Retina (tissue), 1 donor: Measurements from ENCODE around the gene PCSK1.
"Not testable (repeated sequence)": the region's sequence is repeated elsewhere in the genome, so short reads cannot be mapped to it uniquely, and the experiment has no call there.

Experiments
- DNase-seq: peaks from one replicate; pipeline ENCODE4 v3.0.0-alpha.2; 2016

The PCSK1 gene

DNA sequence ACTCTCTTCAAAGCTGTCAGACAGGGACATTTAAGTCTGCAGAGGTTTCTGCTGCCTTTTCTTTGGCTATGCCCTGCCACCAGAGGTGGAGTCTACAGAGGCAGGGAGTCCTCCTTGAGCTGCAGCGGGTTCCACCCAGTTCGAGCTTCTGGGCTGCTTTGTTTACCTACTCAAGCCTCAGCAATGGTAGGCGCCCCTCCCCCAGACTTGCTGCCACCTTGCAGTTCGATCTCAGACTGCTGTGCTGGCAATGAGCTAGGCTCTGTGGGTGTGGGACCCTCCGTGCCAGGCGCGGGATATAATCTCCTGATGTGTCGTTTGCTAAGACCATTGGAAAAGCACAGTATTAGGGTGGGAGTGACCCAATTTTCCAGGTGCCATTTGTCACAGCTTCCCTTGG is 65.7 kb downstream of the PCSK1 start:
- not testable (repeated sequence) for DNase-seq

DNA sequence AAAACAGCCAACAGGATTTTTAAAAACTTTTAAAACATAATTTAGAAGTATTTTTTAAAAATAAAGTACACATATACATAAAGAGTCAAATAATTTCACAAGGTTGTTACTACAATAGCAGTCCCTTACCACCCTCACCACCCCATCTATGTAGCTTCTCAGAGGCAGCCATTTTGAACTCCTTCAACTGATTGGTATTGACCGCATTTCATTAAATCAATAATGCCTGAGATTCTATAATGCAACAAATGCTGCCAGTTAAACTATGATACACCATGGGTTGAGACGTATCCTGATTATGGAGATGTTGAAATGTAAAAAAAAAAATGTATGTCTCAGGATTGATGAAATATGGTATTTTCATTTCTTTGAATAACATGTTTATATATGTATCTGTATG is 78.8 kb downstream of the PCSK1 start:
- DNase-seq: no peak

DNA sequence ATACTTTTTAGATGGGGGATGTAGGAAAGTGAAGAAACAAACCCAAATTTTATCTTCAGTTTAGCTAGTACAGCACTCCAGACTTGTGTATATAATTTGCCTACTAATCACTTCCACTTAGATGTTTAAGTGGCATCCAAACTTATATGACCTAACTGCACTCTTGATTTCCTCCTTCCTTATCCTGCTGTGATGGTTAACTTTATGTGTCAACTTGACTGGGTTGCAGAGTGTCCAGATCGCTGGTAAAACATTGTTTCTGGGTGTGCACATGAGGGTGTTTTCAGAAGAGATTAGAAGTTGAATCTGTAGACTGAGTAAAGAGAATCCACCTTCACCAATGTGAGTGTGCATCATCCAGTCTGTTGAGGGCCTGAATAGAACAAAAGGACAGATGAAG is 79.8 kb downstream of the PCSK1 start:
- no peak for DNase-seq

DNA sequence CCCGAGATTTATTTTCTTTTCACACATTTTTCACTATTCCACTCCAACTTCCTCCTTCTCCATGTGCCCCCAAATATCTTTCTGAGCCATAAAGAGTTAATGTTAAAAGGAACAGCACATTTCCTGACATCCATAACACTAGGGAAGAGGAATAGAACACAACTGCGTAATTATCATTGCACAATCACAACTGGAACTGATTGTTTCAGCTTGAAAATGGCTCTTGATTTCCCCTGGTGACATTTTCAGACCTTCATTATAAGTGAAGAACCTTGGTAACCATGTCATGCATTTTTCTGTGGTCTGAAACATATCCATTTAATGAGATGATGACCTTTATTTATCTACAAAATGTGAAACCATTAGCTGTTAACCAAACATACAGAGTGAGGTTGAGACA is 82.4 kb downstream of the PCSK1 start:
- no peak for DNase-seq

DNA sequence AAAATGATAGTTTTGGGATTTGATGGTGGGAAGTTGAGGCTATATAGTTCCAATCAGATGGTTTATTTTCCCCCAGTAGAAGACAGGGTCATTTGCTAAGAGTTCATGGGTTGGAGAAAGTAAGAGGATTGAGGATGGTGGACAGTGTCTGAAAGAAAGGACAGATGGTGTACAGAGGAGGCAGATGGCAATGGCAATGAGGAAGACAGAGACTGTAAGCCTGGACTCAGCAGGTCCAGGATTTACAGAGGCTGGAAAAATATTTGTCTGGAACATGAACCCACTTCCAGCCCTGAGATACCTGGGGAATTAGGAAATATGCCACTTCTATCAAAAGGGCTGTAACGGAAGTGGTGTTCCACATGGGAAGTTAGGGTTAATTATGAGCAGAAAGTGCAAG is 84.5 kb downstream of the PCSK1 start:
- no peak for DNase-seq

DNA sequence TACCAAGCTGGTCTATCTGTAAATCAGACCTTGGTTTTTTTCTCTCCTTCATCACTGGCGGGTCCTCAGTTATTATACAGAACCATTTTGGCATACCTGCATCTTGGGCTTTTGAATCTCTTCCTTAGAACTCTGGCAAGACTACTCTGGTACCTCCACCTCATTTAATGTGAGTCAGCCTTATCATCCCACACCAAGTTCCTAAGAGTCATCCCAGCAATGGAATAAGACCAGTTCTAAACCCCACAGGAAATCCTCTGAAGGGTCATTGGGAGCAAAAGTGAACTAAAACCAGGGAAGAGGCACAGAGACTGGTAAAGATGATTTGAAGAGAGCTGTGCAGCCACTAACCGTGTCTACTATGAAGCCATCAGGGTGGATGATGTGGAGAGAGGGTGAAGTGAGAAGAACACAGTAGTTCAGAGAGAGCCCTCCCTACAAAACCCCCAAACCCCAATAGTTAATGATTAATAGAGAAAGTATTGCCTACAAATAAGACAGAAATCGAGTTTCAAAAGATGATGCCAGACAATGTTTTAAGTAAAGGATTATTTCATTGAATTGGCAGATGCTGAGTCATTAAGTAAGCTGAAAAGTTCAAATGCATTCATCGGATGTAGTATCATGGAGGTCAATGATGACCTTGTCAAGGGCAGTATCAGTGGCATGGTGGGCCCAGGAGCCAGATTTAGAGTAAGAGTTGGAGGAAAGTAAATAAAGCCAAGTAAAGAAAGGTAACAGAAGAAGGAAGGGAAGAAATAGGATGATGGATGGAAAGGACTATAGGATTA is 85.4 kb downstream of the PCSK1 start:
- DNase-seq: no peak

DNA sequence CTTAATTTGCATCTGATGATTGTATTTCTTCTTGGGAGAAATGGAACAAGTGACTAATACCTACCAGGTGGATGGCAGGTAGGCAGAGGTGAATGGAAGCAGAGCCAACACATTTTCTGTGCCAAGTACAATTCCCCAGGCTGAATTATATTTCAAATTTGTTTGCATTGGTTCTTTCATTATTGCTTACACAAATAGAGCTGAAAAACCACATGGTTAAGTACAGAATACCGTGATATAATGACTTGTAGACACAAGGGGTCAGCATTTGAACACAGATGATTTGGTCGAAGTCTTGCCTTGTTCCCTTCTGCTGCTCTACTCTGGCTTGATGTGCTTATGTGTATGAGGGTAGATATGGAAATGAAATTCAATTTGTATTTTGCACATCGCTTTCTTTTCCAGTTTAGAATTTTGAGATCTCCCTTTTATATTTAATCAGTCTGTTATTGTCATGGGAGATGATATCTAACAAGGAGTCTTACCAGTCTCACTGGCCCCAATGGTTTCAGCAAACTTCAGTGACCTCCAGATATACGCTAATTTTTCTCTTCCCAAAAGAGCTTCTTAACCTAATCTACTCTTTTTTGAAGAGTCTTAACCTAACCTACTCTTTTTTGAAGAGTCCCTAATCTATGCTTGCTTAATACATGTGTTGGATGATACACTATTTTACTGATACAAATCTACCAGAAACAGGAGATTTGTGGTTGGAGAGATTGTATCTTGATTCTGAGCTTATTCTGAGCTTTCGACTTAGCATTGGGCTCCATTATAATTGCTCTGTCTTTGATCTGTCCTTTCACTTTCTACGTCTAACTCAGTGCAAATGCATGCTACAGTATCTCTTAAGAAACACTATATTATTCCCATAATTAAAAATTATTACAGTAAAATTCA is 88.1 kb downstream of the PCSK1 start:
- DNase-seq: no peak

DNA sequence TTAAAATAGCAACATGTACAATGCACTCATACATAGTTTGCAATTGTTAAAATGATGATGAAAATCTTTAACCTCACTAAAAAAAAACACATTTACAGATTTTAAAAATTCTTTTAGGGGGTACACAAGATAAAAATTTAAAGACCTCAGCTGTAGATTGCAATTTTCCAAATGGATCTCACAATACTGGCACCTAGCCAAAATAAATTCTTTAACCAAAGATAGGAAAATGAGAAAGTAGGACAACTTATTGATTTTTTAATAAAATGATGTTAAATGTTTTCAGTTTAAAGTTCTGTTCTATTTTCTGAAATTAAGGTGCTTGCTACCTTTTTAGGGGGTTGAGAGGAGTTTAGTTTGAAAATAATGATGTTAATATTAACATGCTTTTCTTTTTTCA is 90.0 kb downstream of the PCSK1 start:
- no peak for DNase-seq

DNA sequence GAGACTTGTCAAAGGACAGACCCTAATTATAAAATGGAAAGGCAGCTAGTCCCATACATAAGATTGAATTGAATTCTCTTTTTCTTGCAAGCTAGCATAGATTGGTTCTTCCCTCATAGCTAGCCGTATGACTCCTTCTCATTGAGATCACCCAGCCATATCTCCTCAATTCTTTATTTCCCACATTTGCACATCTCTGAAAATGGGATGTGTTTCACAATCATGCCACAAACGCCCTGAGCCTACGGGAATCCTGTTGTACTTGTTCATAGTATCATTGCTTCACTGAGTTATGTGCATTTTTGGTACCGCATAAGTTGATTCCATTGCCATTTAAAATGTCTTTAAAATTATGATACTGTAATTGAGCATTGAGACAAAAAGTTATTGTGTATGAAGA is 90.5 kb downstream of the PCSK1 start:
- no peak for DNase-seq
